DMS79 treated with DMSO at 0.1 percent for 48 hours (cell line): ENCODE results near the gene FNDC3A.

Experiments used
- DNase-seq: peaks from one replicate; lab custom pipeline; 2025; lab: John Stamatoyannopoulos, UW

Gene FNDC3A

DNA sequence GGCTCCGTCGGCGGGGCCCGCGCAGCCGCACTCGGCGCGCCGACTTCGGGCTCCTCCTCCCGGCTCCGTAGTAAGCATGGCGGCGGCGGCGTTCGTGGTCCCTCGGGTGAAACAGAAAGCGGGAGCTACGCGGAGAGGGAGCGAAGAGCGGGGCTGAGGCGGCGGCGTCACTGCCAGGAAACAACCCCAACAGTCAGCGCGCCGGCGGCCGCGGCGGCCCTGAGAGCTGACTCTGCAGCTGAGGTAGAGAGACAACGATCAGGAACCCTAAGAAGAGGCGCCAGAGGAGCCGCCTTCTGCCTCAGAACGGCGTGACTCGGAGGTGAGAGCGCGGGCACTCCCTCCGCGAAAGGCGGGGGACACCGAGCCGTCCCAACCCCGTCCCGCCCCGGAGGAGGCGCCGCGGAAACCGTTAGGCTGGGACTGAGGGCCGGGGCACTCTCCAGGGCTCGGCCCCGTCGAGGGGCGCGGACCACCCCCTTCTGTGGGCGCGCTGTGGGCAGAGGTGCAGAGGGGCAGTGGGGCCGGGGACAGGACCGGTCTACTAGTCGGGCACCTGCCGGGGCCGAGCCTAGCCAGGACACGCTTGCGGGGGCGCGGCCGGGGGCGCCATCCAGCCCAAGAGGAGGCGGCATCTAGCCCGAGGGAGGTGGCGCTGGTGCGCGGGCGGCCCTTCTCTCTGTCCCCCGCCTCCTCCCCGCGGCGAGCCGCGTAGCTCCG is at the start of gene FNDC3A:
TSS of gene FNDC3A (plus strand) at position 57 of the 720 bp plus-strand sequence. CDS start 30,279 bp downstream, outside the sequence.
- peak; percentile 39 for DNase-seq

DNA sequence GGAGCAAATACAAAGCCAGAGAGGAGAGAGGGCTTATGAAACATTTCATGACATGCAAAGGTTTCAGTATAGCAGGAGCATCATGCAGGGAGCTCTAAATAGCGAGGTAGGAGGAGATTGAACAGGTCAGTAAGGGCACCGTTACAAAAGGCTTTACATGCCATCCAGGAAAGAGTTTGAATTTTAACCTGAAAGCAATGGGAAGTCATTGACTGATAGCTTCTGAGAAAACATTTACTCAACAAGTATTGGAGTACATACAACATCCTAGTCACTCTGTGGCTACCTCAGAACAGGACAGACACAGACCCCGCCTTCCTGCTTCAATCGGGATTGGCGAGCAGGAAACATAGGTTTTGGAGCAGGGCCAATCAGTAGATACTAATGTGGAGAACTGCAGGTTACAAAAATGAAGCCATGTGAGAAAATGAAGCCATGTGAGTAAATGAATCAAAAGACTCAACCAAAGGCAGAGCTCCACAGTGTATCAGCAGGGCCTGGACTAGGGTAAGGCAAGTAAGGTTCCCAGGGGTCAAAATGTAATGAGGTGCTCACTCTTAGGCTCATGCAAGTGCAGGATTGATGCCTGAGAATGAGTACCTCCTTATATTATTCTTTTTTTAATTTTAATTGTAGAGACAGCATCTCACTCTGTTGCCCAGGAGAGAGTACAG is 46.8 kb upstream of the FNDC3A start:
- no peak for DNase-seq

DNA sequence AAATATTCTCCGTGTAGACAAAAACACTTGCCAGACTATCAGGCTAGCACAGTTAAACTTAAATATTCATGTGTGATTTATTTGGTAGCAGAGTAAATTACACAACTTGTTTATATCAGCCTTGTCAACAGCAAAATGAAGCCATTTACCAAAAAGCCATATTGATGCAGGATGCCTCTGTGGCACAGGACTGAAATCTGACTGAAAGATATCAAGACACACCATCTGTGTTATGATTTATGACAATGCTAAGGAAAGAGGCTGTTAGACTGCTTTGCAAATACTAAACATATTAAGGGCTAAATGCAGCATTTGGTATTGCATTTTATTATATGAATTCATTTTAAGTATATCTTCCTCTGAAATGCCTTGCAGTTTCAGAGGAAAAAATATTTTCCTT is 44.8 kb upstream of the FNDC3A start:
- no peak for DNase-seq

DNA sequence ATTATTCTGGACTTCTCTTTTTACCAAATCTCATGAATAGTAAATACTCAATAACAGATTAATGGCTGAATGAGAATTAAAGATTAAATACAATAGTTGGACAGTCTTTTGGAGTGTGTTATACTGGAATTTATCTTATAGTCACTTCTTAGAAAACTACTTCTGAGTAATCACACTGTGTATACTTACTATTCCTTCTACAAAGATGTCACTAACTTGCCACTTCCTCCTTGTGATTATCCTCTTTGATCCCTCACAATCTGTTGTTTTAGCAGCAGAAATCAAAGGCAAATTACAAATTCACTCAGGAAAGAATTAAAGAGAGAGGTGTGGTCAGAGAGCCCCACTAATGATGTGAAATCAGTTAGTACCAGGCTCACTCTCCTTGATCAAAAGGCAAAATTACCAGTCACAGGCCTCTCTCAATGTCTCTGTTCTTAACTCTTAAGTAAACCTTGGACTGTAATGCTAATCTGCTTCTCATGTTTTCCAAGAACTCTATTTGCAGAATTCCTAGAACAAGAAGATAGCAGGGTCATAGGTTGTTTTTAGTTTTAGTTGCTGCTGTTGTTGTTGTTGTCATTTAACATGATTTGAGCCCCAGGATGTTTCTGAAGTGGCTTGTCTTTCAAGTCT is 37.3 kb upstream of the FNDC3A start:
- no peak for DNase-seq

- DNase-seq = no peak
These were observed 36.0 kb upstream of the FNDC3A start for GRCh38 chr13:48939728-48940127.

- no peak for DNase-seq
These were observed 33.6 kb upstream of the FNDC3A start for GRCh38 chr13:48942131-48942530.

- DNase-seq = no peak
These were observed 31.5 kb upstream of the FNDC3A start for GRCh38 chr13:48944221-48944620.

- DNase-seq = no peak
These were observed 30.1 kb upstream of the FNDC3A start for GRCh38 chr13:48945626-48946025.

- DNase-seq = no peak
These were observed 29.5 kb upstream of the FNDC3A start for GRCh38 chr13:48946163-48946562.

GRCh38 chr13:48949566-48950500 is 25.9 kb upstream of the FNDC3A start:
- DNase-seq = no peak

DNA sequence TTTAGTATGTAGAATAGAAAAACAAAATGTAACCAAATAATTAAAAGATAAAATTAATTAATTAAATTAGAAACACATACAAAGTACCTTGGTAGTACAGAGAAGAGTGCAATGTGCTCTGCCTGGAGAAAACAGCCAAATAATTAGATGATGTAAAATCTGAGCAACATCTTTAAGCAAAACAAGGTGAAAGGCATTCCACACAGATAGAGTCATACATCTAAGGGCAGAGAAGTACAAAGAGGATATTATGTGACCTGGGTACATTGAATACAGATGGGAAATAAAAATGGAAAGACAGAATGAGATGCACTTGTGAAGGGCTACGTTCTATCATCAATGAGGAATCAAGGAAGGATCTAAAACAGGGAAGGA is 25.2 kb upstream of the FNDC3A start:
- DNase-seq = no peak

DNA sequence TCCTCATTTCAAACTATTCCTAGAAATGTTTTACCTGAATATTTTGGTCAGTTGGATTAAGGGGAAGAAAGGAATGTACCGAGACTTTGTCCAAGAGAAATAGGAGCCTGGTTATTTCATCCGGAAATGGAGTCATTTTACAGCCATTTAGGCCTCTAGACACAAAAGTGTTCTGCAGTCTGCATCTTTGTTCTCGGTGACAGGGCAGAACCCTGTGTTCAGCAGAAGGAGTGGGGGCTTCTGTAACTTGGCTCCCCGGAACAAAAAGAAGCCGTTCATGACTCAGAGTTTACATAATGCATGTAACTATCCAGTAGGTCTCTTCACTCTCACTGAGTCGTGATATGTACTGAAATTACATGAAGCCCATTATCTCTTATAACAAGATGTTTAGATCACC is 21.6 kb upstream of the FNDC3A start:
- DNase-seq = no peak

- no peak for DNase-seq
These were observed 20.2 kb upstream of the FNDC3A start for GRCh38 chr13:48955536-48955935.

- DNase-seq = no peak
These were observed 14.3 kb upstream of the FNDC3A start for GRCh38 chr13:48961379-48961778.

DNA sequence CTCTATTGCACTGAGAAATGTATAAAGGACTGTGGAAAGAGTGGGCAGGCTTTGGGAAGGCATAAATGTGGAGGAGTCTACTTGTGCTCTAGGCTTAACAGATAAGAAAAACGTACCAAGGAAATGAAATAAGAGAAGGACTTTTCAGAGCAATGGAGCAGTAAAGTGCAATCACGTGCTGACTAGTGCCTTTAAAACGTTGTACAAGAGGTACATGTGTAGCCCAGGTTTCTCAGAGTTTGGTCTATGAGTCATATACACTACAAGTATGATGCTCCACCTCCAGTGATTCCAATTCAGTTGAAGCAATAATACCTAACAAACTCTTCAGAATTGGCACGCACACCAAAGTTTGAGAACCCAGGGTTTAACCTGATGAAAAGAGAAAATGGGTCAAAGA is 13.4 kb upstream of the FNDC3A start:
- no peak for DNase-seq

GRCh38 chr13:48965736-48966135 is 10.0 kb upstream of the FNDC3A start:
- no peak for DNase-seq

GRCh38 chr13:48969685-48970084 is 6.0 kb upstream of the FNDC3A start:
- DNase-seq = no peak

- no peak for DNase-seq
These were observed 1.8 kb upstream of the FNDC3A start for GRCh38 chr13:48973845-48974431.

DNA sequence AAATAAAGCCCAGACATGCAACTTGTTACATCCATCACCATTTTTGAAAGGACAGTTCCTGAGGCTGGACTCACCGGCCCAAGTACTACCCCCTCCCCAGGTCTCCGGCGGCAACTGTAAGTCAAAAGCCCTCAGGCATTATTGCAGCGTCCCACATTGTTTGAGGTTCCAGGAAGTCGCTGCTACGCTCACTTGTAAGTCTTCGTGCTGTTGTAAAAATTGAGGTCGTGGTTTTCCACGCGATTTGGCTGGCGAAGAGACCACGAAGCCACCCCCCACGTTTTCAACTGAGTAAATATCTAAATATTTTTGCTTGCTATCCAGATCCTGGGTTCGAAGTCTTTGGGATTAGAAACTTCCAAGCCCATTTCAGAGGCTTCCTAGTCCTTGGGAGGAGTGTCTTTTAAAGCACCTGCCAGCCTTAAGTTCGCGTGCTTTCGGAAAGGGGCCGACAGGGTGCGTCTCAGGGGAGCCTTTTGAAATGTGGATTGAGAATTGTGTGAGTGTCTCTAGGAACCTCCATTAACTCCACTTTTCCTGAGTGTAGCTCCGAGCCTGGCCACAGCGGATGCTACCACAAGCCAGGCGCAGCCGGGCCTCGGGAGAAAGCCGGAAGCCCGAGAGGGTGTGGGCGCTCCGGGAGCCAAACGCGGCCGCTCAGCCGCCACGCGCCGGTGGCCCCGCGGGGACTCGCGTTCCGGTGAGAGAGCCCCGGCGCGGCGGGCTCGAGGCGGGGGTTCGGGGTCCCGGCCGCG is 434 bp upstream of the FNDC3A start:
- peak; percentile 68 for DNase-seq

GRCh38 chr13:48976576-48977285 is 1.0 kb downstream of the FNDC3A start:
- DNase-seq = peak; percentile 51

DNA sequence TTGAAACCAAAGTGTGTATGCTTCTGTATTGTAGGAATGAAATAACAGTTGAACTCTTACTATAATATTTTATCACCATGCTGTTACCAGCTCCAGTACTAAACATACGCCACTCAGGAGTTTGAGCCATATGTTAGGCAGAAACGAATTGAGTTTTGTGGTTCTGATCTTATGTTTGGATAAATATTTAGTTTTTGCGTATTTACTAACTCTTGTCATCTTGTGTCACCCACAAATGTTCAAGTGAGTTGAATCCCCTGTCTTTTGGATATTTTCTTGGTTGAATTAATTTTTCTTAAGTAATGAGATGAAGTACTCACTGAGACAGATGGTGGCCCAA is 1.5 kb downstream of the FNDC3A start:
- DNase-seq = peak; percentile 31
